ENCODE measurements around the gene ATP9B. TPM values are rescaled to one million over a fixed set of nuclear protein-coding genes. Genes with fewer than 3 reads are reported as not detected.

Gene ATP9B
- total RNA-seq, 1 experiment from 2014 or later, result 20.9 TPM

DNA sequence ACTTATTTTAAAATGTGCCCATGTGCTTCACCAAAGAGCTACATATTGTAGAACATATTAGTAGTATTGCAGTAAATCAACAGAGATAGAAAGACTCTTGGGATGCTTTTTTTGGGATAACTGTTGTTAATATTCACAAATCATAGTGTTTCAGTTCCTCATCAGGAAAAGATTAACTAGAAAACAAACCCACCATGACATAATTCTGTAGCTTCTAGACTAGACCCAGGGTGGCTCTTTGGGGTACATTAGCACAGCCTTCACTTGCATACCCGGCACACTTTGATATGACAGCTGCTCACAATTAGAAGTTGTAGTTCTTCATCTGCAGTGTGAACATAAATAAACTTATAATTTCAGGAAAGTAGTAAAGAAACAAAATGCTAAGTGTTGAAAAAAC, 154.2 kb downstream of the ATP9B start:
- WGBS (ENCODE audit: extremely low coverage, insufficient read length, low lambda C conversion rate), result no CpG with 5 or more reads among the region's 1 CpG
- Histone ChIP-seq H3K56ac (ENCODE audit: insufficient read length, low read depth, low read length) (no peak overlapping the region), H4K5ac (ENCODE audit: insufficient read length, low read depth, low read length) (no peak overlapping the region), H3K18ac (ENCODE audit: insufficient read length, low read depth, low read length) (no peak overlapping the region), H2BK120ac (ENCODE audit: low read depth, low read length, poor library complexity, severe bottlenecking) (no peak overlapping the region), H3K23me2 (ENCODE audit: insufficient read length, low read depth, low read length, poor library complexity, severe bottlenecking) (no peaks in the 10 kb centered on the region), H4K8ac (replicated peaks; ENCODE audit: insufficient read length, low read depth, low read length) (no peak overlapping the region), H3K79me1 (ENCODE audit: insufficient read depth, low read depth, low read length, poor library complexity, severe bottlenecking) (no peaks in the 10 kb centered on the region), H3K27me3 (ENCODE audit: insufficient read depth, low read length) (no peaks in the 10 kb centered on the region), H3K4me1 (ENCODE audit: insufficient read depth, low read length) (no peaks in the 10 kb centered on the region), H3K4ac (ENCODE audit: low read depth, low read length) (no peak overlapping the region), H2BK5ac (ENCODE audit: insufficient read length, low read length) (no peak overlapping the region), H2BK20ac (ENCODE audit: low read depth, low read length, poor library complexity, severe bottlenecking) (no peak overlapping the region), H3K27ac (ENCODE audit: insufficient read length, low read depth, low read length) (no peak overlapping the region), H4K91ac (ENCODE audit: insufficient read length, low read depth, low read length) (no peak overlapping the region), H3K23ac (ENCODE audit: insufficient read length, low read depth, low read length) (no peak overlapping the region), H4K20me1 (ENCODE audit: control insufficient read depth, insufficient read depth, insufficient read length) (no peaks in the 10 kb centered on the region), H3T11ph (ENCODE audit: low read length) (no peak overlapping the region), H2AK5ac (ENCODE audit: insufficient read length, low read length) (no peak overlapping the region), H3K9me3 (ENCODE audit: control insufficient read depth, low read depth, low read length) (no peaks in the 10 kb centered on the region), H3K4me2 (ENCODE audit: insufficient read depth, insufficient read length, low read length) (no peak overlapping the region), H3K9ac (ENCODE audit: extremely low read depth, insufficient read length, low read length) (no peak overlapping the region), H3K14ac (ENCODE audit: insufficient read depth, low read length) (no peak overlapping the region), H2BK12ac (ENCODE audit: insufficient read length, low read depth, low read length) (no peak overlapping the region), H3K79me2 (ENCODE audit: insufficient read depth, low read length) (no peaks in the 10 kb centered on the region), H2AFZ (ENCODE audit: low read length) (no peak overlapping the region), H2BK15ac (ENCODE audit: low read depth, low read length) (no peak overlapping the region)
- TF ChIP-seq, protein P1, sequence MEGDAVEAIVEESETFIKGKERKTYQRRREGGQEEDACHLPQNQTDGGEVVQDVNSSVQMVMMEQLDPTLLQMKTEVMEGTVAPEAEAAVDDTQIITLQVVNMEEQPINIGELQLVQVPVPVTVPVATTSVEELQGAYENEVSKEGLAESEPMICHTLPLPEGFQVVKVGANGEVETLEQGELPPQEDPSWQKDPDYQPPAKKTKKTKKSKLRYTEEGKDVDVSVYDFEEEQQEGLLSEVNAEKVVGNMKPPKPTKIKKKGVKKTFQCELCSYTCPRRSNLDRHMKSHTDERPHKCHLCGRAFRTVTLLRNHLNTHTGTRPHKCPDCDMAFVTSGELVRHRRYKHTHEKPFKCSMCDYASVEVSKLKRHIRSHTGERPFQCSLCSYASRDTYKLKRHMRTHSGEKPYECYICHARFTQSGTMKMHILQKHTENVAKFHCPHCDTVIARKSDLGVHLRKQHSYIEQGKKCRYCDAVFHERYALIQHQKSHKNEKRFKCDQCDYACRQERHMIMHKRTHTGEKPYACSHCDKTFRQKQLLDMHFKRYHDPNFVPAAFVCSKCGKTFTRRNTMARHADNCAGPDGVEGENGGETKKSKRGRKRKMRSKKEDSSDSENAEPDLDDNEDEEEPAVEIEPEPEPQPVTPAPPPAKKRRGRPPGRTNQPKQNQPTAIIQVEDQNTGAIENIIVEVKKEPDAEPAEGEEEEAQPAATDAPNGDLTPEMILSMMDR (conservative IDR thresholded peaks at IDR 0.05), result no peak
- peaks cover 0 to 2% (median 0%) of the 10 kb centered on the region in 3 experiments; a peak in 1 of 7 replicates for H3K36me3 Mint-ChIP-seq (ENCODE audit: insufficient read depth in 1 of 3, low read depth in 3 of 3)
- H3K27me3 Mint-ChIP-seq (ENCODE audit: low read depth), result no peaks in the 10 kb centered on the region
- no peaks in the 10 kb centered on the region for H3K9me3 Mint-ChIP-seq
- 0 out of 4 replicates have a peak, but pooled peaks cover 0 to 3% of the 10 kb centered on the region in 2 experiments for H3K4me1 Mint-ChIP-seq
- no peak for DNase-seq
- no peak overlapping the region for H3K4me3 Mint-ChIP-seq
- H3K27ac Mint-ChIP-seq, result no peak overlapping the region
